Sigmoid colon (tissue), 3 donors: ENCODE measurements around the gene SLC10A6.

Experiments
- CTCF ChIP-seq, 4 experiments: fragments of 450-650 bp in 3 of 4; fragments of 200-600 bp in 1 of 4; IDR thresholded peaks; one replicate each; pipeline ENCODE4 v1.5.1; 2016 to 2019; ENCODE audit warnings: antibody characterized with exemption in 4 of 4, mild to moderate bottlenecking in 3 of 4, moderate library complexity in 2 of 4
- POLR2A ChIP-seq, 2 donors: fragments of 450-650 bp; IDR thresholded peaks; one replicate each; pipeline ENCODE4 v1.6.1; 2016; ENCODE audit warnings: antibody characterized with exemption in 2 of 2, mild to moderate bottlenecking in 2 of 2, moderate library complexity in 2 of 2

- TF ChIP-seq CTCF (IDR thresholded peaks at IDR 0.05) (no peak), POLR2A (IDR thresholded peaks at IDR 0.05) (no peak)
These were observed 31.0 kb downstream of the SLC10A6 start for GRCh38 chr4:86818211-86818610.
